Keratinocyte (primary cell): ENCODE data around the gene RIMS4. TPM values are rescaled to one million over a fixed set of nuclear protein-coding genes. Genes with fewer than 3 reads are reported as not detected.

Experiments
- DNase-seq: peaks from one replicate; pipeline ENCODE4 v3.0.0-alpha.2; 2011; ENCODE audit warnings: low read depth, missing footprints, low spot score
- FAIRE-seq: peaks from 2 replicates; lab custom pipeline; 2011; peaks lifted over from hg19 to GRCh38; lab: Jason Lieb, UNC
- H2AFZ ChIP-seq: 2 replicates; pipeline ENCODE4 v1.6.0; 2012; ENCODE audit warnings: low read length, control low read depth, inconsistent platforms; ENCODE audit not compliant: control insufficient read depth
- H3K27ac ChIP-seq: 2 replicates; pipeline ENCODE4 v1.5.1; 2011; ENCODE audit warnings: low read length; ENCODE audit not compliant: control insufficient read depth, insufficient read depth
- H3K27me3 ChIP-seq: 3 replicates; pipeline ENCODE4 v1.6.0; 2011; ENCODE audit warnings: low read length; ENCODE audit not compliant: control insufficient read depth, insufficient read depth; ENCODE audit errors: extremely low read depth
- H3K36me3 ChIP-seq, 2 experiments: 2 replicates in 1 of 2; 3 replicates in 1 of 2; pipeline ENCODE4 v1.5.1; 2011; ENCODE audit warnings: low read length in 2 of 2, mild to moderate bottlenecking in 1 of 2; ENCODE audit not compliant: control insufficient read depth in 2 of 2, insufficient read depth in 2 of 2; ENCODE audit errors: extremely low read depth in 1 of 2
- H3K4me1 ChIP-seq: 3 replicates; pipeline ENCODE4 v1.5.1; 2011; ENCODE audit warnings: low read length; ENCODE audit not compliant: control insufficient read depth, insufficient read depth; ENCODE audit errors: extremely low read depth
- H3K4me2 ChIP-seq: 3 replicates; pipeline ENCODE4 v1.6.0; 2011; ENCODE audit warnings: low read depth, low read length; ENCODE audit not compliant: control insufficient read depth, insufficient read depth; ENCODE audit errors: extremely low read depth
- H3K4me3 ChIP-seq, 3 experiments: fragments of 200-600 bp in 1 of 3; sonication (generic) in 1 of 3; 2 replicates in 2 of 3; 3 replicates in 1 of 3; pipeline ENCODE4 v1.5.1; 2011 to 2016; ENCODE audit warnings: low read length in 3 of 3, mild to moderate bottlenecking in 3 of 3, control low read depth in 2 of 3, inconsistent platforms in 1 of 3, low read depth in 1 of 3, mixed read lengths in 1 of 3, mixed run types in 1 of 3, moderate library complexity in 1 of 3; ENCODE audit not compliant: control insufficient read depth in 2 of 3, insufficient read depth in 2 of 3; ENCODE audit errors: extremely low read depth in 1 of 3
- H3K79me2 ChIP-seq: 2 replicates; pipeline ENCODE4 v1.6.0; 2012; ENCODE audit warnings: low read length; ENCODE audit not compliant: control insufficient read depth, insufficient read depth
- H3K9ac ChIP-seq: 3 replicates; pipeline ENCODE4 v1.6.0; 2011; ENCODE audit warnings: low read length; ENCODE audit not compliant: control insufficient read depth, insufficient read depth; ENCODE audit errors: extremely low read depth
- H3K9me1 ChIP-seq: 3 replicates; pipeline ENCODE4 v1.6.0; 2011; ENCODE audit warnings: low read length; ENCODE audit not compliant: control insufficient read depth, insufficient read depth; ENCODE audit errors: extremely low read depth
- H3K9me3 ChIP-seq: 2 replicates; pipeline ENCODE4 v1.5.1; 2012; ENCODE audit warnings: low read depth, low read length; ENCODE audit not compliant: control insufficient read depth
- H4K20me1 ChIP-seq: 3 replicates; pipeline ENCODE4 v1.6.0; 2011; ENCODE audit warnings: low read length; ENCODE audit not compliant: control insufficient read depth, insufficient read depth; ENCODE audit errors: extremely low read depth
- CTCF ChIP-seq, 3 experiments: IDR thresholded peaks in 1 of 3; conservative IDR thresholded peaks in 1 of 3; optimal IDR thresholded peaks in 1 of 3; 2 replicates in 2 of 3; 3 replicates in 1 of 3; pipeline versions ENCODE3 to v1.5.1; 2011; ENCODE audit warnings: low read length in 3 of 3, mild to moderate bottlenecking in 3 of 3, moderate library complexity in 2 of 3, control low read depth in 1 of 3, inconsistent platforms in 1 of 3; ENCODE audit not compliant: insufficient read depth in 2 of 3; ENCODE audit errors: extremely low read depth in 1 of 3
- EZH2 ChIP-seq: IDR thresholded peaks from one replicate; pipeline ENCODE4 v1.6.1; 2012; ENCODE audit warnings: inconsistent platforms, mild to moderate bottlenecking, low read length, moderate library complexity
- dilution Hi-C: fragments of 300-500 bp; cut with MboI; formaldehyde crosslinking; loops from one replicate; pipeline ENCODE4 v1.7.0; 2020; ENCODE audit warnings: low sequenced_read_pairs; ENCODE audit not compliant: extremely low pct_ligation_motif_present
- polyA plus RNA-seq, 5 experiments: library from polyadenylated mRNA; depleted of rRNA in 3 of 5; stranded (reverse) in 3 of 5; stranded (forward) in 1 of 5; unstranded in 1 of 5; fragments of >200 nt; gene quantifications; 1 replicate in 1 of 5; 2 replicates in 3 of 5; 3 replicates in 1 of 5; pipeline versions ENCODE4 v1.2.1 to v1.2.3, GENCODE V29; 2011 to 2012; ENCODE audit warnings: missing spikeins in 2 of 5, low read depth in 1 of 5, low replicate concordance in 1 of 5

Gene RIMS4
- polyA plus RNA-seq, 1 donor (not counting 4 experiments of a cell fraction or from before 2014, with no cell fraction given) = not detected

DNA sequence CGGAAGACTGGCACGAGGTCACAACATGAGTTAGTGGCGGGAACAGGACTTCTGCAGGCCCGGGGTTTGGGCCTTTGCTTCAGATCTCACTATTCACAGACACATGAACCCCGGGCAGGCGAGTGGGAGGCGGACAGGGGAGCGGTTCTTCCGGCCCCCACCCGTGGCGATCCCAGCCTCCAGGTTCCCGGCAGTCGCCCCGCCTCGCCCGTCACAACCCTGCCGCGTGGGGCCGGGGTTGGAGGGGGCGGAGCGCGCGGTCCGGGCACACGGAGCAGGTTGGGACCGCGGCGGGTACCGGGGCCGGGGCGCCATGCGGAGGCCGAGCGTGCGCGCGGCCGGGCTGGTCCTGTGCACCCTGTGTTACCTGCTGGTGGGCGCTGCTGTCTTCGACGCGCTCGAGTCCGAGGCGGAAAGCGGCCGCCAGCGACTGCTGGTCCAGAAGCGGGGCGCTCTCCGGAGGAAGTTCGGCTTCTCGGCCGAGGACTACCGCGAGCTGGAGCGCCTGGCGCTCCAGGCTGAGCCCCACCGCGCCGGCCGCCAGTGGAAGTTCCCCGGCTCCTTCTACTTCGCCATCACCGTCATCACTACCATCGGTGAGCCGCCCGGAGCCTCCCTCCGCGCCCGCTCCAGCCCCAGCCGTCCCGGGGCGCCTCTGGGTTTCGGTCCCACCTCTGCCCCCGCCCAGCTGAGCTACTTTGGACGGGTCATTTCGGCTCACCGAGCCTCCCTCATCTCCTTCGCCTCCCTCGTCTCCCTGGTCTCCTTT is 64.6 kb downstream of the RIMS4 start, which contains the start of gene KCNK15:
Gene KCNK15 (plus strand): TSS at position 268 of the 769 bp plus-strand sequence. CDS start 46 bp downstream, at position 314.
- peaks cover 67% of the 10 kb centered on the region for H3K27me3 ChIP-seq
- dilution Hi-C loops = no loop called here

DNA sequence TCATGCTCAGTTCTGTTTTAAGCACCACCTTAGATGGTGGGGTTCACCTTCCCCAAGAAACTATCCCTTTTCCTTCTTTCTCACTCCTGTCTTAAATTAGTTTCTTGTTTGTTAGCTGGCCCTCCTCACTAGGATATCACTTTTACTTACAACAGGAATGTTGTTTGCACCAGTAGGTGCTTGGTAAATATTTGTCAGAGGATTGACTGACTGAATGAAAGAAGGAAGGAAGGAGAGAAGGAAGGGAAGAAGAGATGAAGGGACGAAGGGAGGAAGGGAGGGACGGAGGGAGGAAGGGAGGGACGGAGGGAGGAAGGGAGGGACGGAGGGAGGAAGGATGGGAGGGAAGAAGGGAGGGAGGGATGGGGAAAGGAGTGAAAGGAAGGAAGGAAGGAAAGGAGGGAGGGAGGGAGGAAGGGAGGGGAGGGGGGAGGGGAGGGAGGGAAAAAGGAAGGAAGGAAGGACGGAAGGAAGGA is 65.2 kb downstream of the RIMS4 start:
- Histone ChIP-seq H3K4me2 (no peak overlapping the region), H3K27ac (no peak overlapping the region), H3K36me3 (no peaks in the 10 kb centered on the region), H4K20me1 (peaks cover 5% of the 10 kb centered on the region), H3K79me2 (no peaks in the 10 kb centered on the region), H3K9ac (no peak overlapping the region), H3K9me3 (no peaks in the 10 kb centered on the region), H2AFZ (no peak overlapping the region), H3K27me3 (peaks cover 61% of the 10 kb centered on the region), H3K4me1 (peaks cover 8% of the 10 kb centered on the region), H3K4me3 (peak overlapping the region in 1 of 3 experiments; percentile 50), H3K9me1 (no peaks in the 10 kb centered on the region)
- no peak for FAIRE-seq
- DNase-seq = no peak
- TF ChIP-seq EZH2 (no peak), CTCF (optimal IDR thresholded peaks at IDR 0.05 in 1 of 3, IDR thresholded peaks at IDR 0.05 in 1 of 3, conservative IDR thresholded peaks at IDR 0.05 in 1 of 3; ENCODE audit: extremely low read depth in 1 of 3, insufficient read depth in 2 of 3, low read length in 3 of 3) (no peak)
- dilution Hi-C loops = no loop called here

More for the DNA sequence above, 64.6 kb downstream of the RIMS4 start, which contains the start of gene KCNK15:
- no peaks in the 10 kb centered on the region for H3K9me3 ChIP-seq
- H2AFZ ChIP-seq = peak within 1 kb of the TSS; percentile 64
- H3K9ac ChIP-seq = peak within 1 kb of the TSS; percentile 40
- no peak within 1 kb of the TSS for H3K27ac ChIP-seq
- TF ChIP-seq CTCF (optimal IDR thresholded peaks at IDR 0.05 in 1 of 3, IDR thresholded peaks at IDR 0.05 in 1 of 3, conservative IDR thresholded peaks at IDR 0.05 in 1 of 3; ENCODE audit: extremely low read depth in 1 of 3, insufficient read depth in 2 of 3, low read length in 3 of 3) (no peak), EZH2 (peak; percentile 87)
- no peaks in the 10 kb centered on the region for H3K9me1 ChIP-seq
- H3K4me1 ChIP-seq = peaks cover 8% of the 10 kb centered on the region
- peak within 1 kb of the TSS; percentile 20 to 57 (median 50) for H3K4me3 ChIP-seq
- H3K4me2 ChIP-seq = peak within 1 kb of the TSS; percentile 71
- no peaks in the 10 kb centered on the region for H3K36me3 ChIP-seq
- DNase-seq (no peak), FAIRE-seq (no peak)
- peaks cover 5% of the 10 kb centered on the region for H4K20me1 ChIP-seq
- H3K79me2 ChIP-seq = no peaks in the 10 kb centered on the region
